Measurements from ENCODE around the gene CNTNAP2.

Gene CNTNAP2

GRCh38 chr7:147810269-147810668 is 1693.7 kb downstream of the CNTNAP2 start:
- TF ChIP-seq CTCF (IDR thresholded peaks at IDR 0.05; ENCODE audit: extremely low read depth, missing control alignments) = no peak
- DNase-seq (ENCODE audit: low spot score) = no peak

GRCh38 chr7:147811923-147812322 is 1695.3 kb downstream of the CNTNAP2 start:
- DNase-seq (ENCODE audit: low spot score) = no peak
- no peak for TF ChIP-seq CTCF (IDR thresholded peaks at IDR 0.05; ENCODE audit: extremely low read depth, missing control alignments)

- no peak for TF ChIP-seq CTCF (IDR thresholded peaks at IDR 0.05; ENCODE audit: extremely low read depth, missing control alignments)
- no peak for DNase-seq (ENCODE audit: low spot score)
These were observed 1696.7 kb downstream of the CNTNAP2 start for GRCh38 chr7:147813316-147813715.

GRCh38 chr7:147818317-147818716 is 1701.7 kb downstream of the CNTNAP2 start:
- DNase-seq (ENCODE audit: low spot score) = no peak
- TF ChIP-seq CTCF (IDR thresholded peaks at IDR 0.05; ENCODE audit: extremely low read depth, missing control alignments) = no peak

- no peak for TF ChIP-seq CTCF (IDR thresholded peaks at IDR 0.05; ENCODE audit: extremely low read depth, missing control alignments)
- no peak for DNase-seq (ENCODE audit: low spot score)
These were observed 1708.1 kb downstream of the CNTNAP2 start for GRCh38 chr7:147824671-147825070.

- no peak for TF ChIP-seq CTCF (IDR thresholded peaks at IDR 0.05; ENCODE audit: extremely low read depth, missing control alignments)
- DNase-seq (ENCODE audit: low spot score) = no peak
These were observed 1712.4 kb downstream of the CNTNAP2 start for GRCh38 chr7:147829016-147829415.

- TF ChIP-seq CTCF (IDR thresholded peaks at IDR 0.05; ENCODE audit: extremely low read depth, missing control alignments) = no peak
- no peak for DNase-seq (ENCODE audit: low spot score)
These were observed 1717.0 kb downstream of the CNTNAP2 start for GRCh38 chr7:147833557-147833956.
